H1 (cell line): ENCODE results near the gene OTUD4. TPM values are rescaled to one million over a fixed set of nuclear protein-coding genes. Genes with fewer than 3 reads are reported as not detected.

Experiments
- CHD7 ChIP-seq: fragments of 300-600 bp; sonication (generic); IDR thresholded peaks from 2 replicates; pipeline ENCODE4 v1.7.1; 2012; ENCODE audit warnings: low read length, moderate library complexity, mild to moderate bottlenecking, inconsistent platforms; ENCODE audit not compliant: insufficient replicate concordance
- EGR1 ChIP-seq: IDR thresholded peaks from 2 replicates; pipeline ENCODE4 v1.6.1; 2011; ENCODE audit warnings: low read depth, low read length, borderline replicate concordance
- HDAC6 ChIP-seq: IDR thresholded peaks from one replicate; pipeline ENCODE4 v1.7.1; 2012; ENCODE audit warnings: low read depth, mild to moderate bottlenecking, inconsistent platforms, low read length, moderate library complexity
- RBBP5 ChIP-seq: IDR thresholded peaks from 2 replicates; pipeline ENCODE4 v1.7.1; 2012; ENCODE audit warnings: low read depth, mild to moderate bottlenecking, inconsistent platforms, low read length, moderate library complexity, borderline replicate concordance
- RXRA ChIP-seq: IDR thresholded peaks from 2 replicates; pipeline ENCODE4 v1.6.1; 2011; ENCODE audit warnings: low read depth, mild to moderate bottlenecking, low read length, moderate library complexity; ENCODE audit not compliant: insufficient read depth
- SIRT6 ChIP-seq: IDR thresholded peaks from one replicate; pipeline ENCODE4 v1.7.1; 2012; ENCODE audit warnings: low read length, inconsistent platforms
- SUZ12 ChIP-seq: fragments of 200-600 bp; sonication (generic); IDR thresholded peaks from 2 replicates; pipeline ENCODE4 v1.6.1; 2012; ENCODE audit warnings: mild to moderate bottlenecking, inconsistent platforms, low read length, moderate library complexity, mixed read lengths
- polyA plus RNA-seq, 7 experiments: library from polyadenylated mRNA; depleted of rRNA in 3 of 7; stranded (reverse) in 5 of 7; unstranded in 2 of 7; fragments of >200 nt in 5 of 7; fragments of 200-250 nt in 2 of 7; gene quantifications; 1 replicate in 5 of 7; 2 replicates in 1 of 7; 4 replicates in 1 of 7; pipeline versions ENCODE4 v1.2.1 to v1.2.3, GENCODE V29; 2011 to 2013; ENCODE audit warnings: missing spikeins in 2 of 7, mixed read lengths in 2 of 7
- total RNA-seq: library from RNA; stranded (reverse); fragmentation: NEBNext Ultra II Directional; extraction: Animal tissue kit (Norgen Biotek cat#: 25700); gene quantifications from 2 replicates; pipeline ENCODE4 v1.2.1, GENCODE V29; 2021

Gene OTUD4
- total and polyA plus RNA-seq, 2 of the 8 experiments (the other 6 are each of a cell fraction or from before 2014, with no cell fraction given): 17.4 to 57.0 TPM

GRCh38 chr4:145217349-145217748, 37.0 kb upstream of the OTUD4 start (continued):
- TF ChIP-seq CHD7: no peak
- TF ChIP-seq RXRA: no peak
- TF ChIP-seq HDAC6: no peak
- no peak for TF ChIP-seq EGR1
- no peak for TF ChIP-seq RBBP5
- no peak for TF ChIP-seq SIRT6
- no peak for TF ChIP-seq SUZ12
